OCI-LY7 (cell line): Measurements from ENCODE around the gene CENPH. TPM values are rescaled to one million over a fixed set of nuclear protein-coding genes. Genes with fewer than 3 reads are reported as not detected.
"Not testable (repeated sequence)": the region's sequence is repeated elsewhere in the genome, so short reads cannot be mapped to it uniquely, and the experiment has no call there.

Source experiments
- Bru-seq: library from RNA; stranded (reverse); fragments of 400-500 nt; gene quantifications from one replicate; lab custom pipeline; 2021; lab: Mats Ljungman, UMichigan
- BruChase-seq, 2 experiments: library from RNA; stranded (reverse); fragments of 400-500 nt; gene quantifications; one replicate each; lab custom pipeline; 2021; lab: Mats Ljungman, UMichigan
- BruUV-seq: library from RNA; stranded (reverse); fragments of 400-500 nt; replicated peaks from 2 replicates; lab custom pipeline; 2021; lab: Mats Ljungman, UMichigan
- CTCF ChIA-PET: fragments of 300-600 bp; sonication (Branson Sonifier 250); formaldehyde crosslinking; loops from one replicate; lab custom pipeline; 2022; ENCODE audit warnings: antibody characterized with exemption; ENCODE audit not compliant: unreplicated experiment; lab: Charles Lee
- POLR2A ChIA-PET: fragments of 300-600 bp; sonication (Branson Sonifier 250); formaldehyde crosslinking; loops from one replicate; lab custom pipeline; 2022; ENCODE audit warnings: antibody characterized with exemption; lab: Charles Lee
- DNase-seq: peaks from one replicate; pipeline ENCODE4 v3.0.0-alpha.2; 2015; ENCODE audit warnings: low spot score
- H2AFZ ChIP-seq: fragments of 200-600 bp; sonication (generic), shearing (Covaris generic); 2 replicates; pipeline ENCODE4 v1.6.1; 2014; ENCODE audit warnings: mild to moderate bottlenecking, antibody characterized with exemption, low read length, moderate library complexity
- H3K27ac ChIP-seq: fragments of 200-600 bp; sonication (generic); 2 replicates; pipeline ENCODE4 v1.5.1; 2014; ENCODE audit warnings: mixed run types, low read depth, mild to moderate bottlenecking, moderate library complexity, low read length, inconsistent platforms; ENCODE audit not compliant: poor library complexity, severe bottlenecking
- H3K36me3 ChIP-seq: fragments of 200-600 bp; sonication (generic); 2 replicates; pipeline ENCODE4 v1.6.1; 2014; ENCODE audit warnings: mild to moderate bottlenecking, antibody characterized with exemption, low read length, moderate library complexity, mixed read lengths; ENCODE audit not compliant: insufficient read depth
- H3K4me1 ChIP-seq: fragments of 200-600 bp; sonication (generic); 2 replicates; pipeline ENCODE4 v1.5.1; 2014; ENCODE audit warnings: mild to moderate bottlenecking, low read length; ENCODE audit not compliant: insufficient read depth, poor library complexity, severe bottlenecking
- H3K4me2 ChIP-seq: fragments of 200-600 bp; sonication (generic); 2 replicates; pipeline ENCODE4 v1.6.1; 2014; ENCODE audit warnings: mild to moderate bottlenecking, low read length
- H3K4me3 ChIP-seq: fragments of 200-600 bp; sonication (generic); 2 replicates; pipeline ENCODE4 v1.5.1; 2014; ENCODE audit warnings: mild to moderate bottlenecking, low read depth, low read length; ENCODE audit not compliant: poor library complexity, severe bottlenecking
- H3K79me2 ChIP-seq: fragments of 200-600 bp; sonication (generic); 2 replicates; pipeline ENCODE4 v1.6.1; 2016; ENCODE audit warnings: low read depth, mild to moderate bottlenecking, low read length, moderate library complexity, mixed read lengths; ENCODE audit not compliant: insufficient read depth
- H3K9me2 ChIP-seq: fragments of 200-600 bp; sonication (generic); 2 replicates; pipeline ENCODE4 v1.6.1; 2016; ENCODE audit warnings: mild to moderate bottlenecking, low read length, mixed read lengths; ENCODE audit not compliant: insufficient read depth
- H3K9me3 ChIP-seq: fragments of 200-600 bp; sonication (generic); 2 replicates; pipeline ENCODE4 v1.6.1; 2014; ENCODE audit warnings: mild to moderate bottlenecking, mixed run types, low read length, mixed read lengths
- H4K20me1 ChIP-seq: fragments of 200-600 bp; sonication (generic); 2 replicates; pipeline ENCODE4 v1.6.1; 2014; ENCODE audit warnings: mild to moderate bottlenecking, antibody characterized with exemption, low read length, moderate library complexity, mixed read lengths; ENCODE audit not compliant: insufficient read depth
- EZH2phosphoT487 ChIP-seq: fragments of 200-600 bp; sonication (generic); IDR thresholded peaks from 2 replicates; pipeline ENCODE4 v1.6.1; 2018; ENCODE audit warnings: low read depth, borderline replicate concordance, mild to moderate bottlenecking, mixed run types, antibody characterized with exemption, low read length, moderate library complexity, mixed read lengths
- intact Hi-C: fragments of 100-400 bp; cut with micrococcal nuclease; formaldehyde crosslinking; loops from one replicate; pipeline ENCODE4 v1.10.0; 2022; ENCODE audit not compliant: unreplicated experiment
- long read RNA-seq: library from polyadenylated mRNA; stranded (forward); transcript quantifications from one replicate; pipeline ENCODE4 v2.0.0, GENCODE V29; 2022
- total RNA-seq, 2 experiments: library from RNA; depleted of rRNA in 1 of 2; stranded (reverse); fragments of >200 nt in 1 of 2; shearing (Covaris generic) in 1 of 2; gene quantifications; 2 replicates each; pipeline ENCODE4 v1.2.3, GENCODE V29; 2014 to 2022
- TF ChIP-seq, protein P1 (sequence below): fragments of 200-600 bp; sonication (generic); conservative IDR thresholded peaks from 2 replicates; pipeline ENCODE4 v1.5.1; 2014; ENCODE audit warnings: mild to moderate bottlenecking, antibody characterized with exemption, low read length, moderate library complexity, mixed read lengths

The CENPH gene, protein sequence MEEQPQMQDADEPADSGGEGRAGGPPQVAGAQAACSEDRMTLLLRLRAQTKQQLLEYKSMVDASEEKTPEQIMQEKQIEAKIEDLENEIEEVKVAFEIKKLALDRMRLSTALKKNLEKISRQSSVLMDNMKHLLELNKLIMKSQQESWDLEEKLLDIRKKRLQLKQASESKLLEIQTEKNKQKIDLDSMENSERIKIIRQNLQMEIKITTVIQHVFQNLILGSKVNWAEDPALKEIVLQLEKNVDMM
- total RNA-seq (2014; rRNA removed; shearing (Covaris generic)): 85.7 and 86.1 TPM in 2 replicates
- 105 and 126 TPM in 2 replicates for total RNA-seq (2022)
- Bru-seq, nascent RNA: percentile 86 among the genes with signal in this experiment
- BruChase-seq, experiment 1, labeled RNA remaining after a 6-hour chase: percentile 91 among the genes with signal in this experiment
- percentile 82 among the genes with signal in this experiment for BruChase-seq, experiment 2, labeled RNA remaining after a 2-hour chase
- long read RNA-seq, transcript CENPH-201 (9 exons, 1,389 nt): major isoform, 215 of 237 reads
- long read RNA-seq, partial matches to known transcripts: 5 of 237 reads
- long read RNA-seq, other reads (novel, unspliced or antisense): 10 of 237 reads

DNA sequence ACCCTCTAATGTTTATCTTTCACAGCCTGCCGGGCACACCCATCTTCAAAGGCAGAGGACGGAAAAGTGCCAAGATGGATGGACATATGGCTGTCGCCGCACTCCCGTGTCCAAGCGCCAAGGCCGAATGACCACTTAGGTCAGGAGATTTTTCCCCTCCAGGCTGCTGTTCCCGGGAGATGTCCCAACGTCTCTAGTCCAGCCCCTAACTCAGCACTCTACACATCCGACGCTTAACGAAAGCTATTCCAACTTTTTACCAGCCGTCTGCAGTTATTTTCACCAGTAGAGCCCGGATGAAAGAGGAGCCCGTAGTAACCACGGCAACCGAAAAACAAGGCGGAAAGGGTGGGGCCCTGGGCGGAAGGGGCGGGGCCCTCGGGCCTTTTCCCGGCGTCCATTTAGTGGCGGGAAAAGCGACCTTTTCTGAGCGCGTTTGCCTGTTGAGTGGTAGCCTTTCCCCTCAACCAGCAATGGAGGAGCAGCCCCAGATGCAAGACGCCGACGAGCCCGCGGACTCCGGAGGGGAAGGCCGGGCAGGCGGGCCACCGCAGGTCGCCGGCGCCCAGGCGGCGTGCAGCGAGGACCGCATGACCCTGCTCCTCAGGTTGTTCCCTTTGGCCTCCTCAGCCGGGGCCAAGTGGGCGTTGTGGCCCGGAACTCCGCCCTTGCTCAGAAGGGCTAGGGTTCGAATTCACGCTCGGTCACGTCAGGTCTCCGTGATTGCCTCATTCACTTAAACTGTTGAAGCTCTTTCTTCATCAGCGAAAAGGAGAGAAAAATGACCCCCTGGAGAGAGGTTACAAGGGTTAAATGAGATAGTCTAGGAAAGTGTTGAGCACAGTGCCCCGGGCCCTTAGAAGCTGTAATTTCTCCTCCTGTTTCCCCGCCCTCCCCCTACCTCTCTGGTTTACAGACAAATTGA lies at the start of gene CENPH:
Gene CENPH, plus strand, starts transcription at position 422 of the 925 bp plus-strand sequence. Its CDS starts 52 bp downstream, at position 474.
- Histone ChIP-seq H3K4me1 (peaks cover 15% of the 10 kb centered on the region), H3K27ac (peak within 1 kb of the TSS; percentile 78), H3K9me2 (no peaks in the 10 kb centered on the region), H3K4me3 (peak within 1 kb of the TSS; percentile 88), H3K4me2 (peak within 1 kb of the TSS; percentile 98), H2AFZ (peak within 1 kb of the TSS; percentile 83), H3K9me3 (no peaks in the 10 kb centered on the region), H4K20me1 (no peaks in the 10 kb centered on the region), H3K36me3 (peaks cover 29% of the 10 kb centered on the region), H3K79me2 (peaks cover 15% of the 10 kb centered on the region)
- CTCF ChIA-PET: interaction anchor here (0.6 kb wide), 1 partner anchor 22 kb away, joined by 3 read pairs; no protein-coding TSS in a partner anchor
- no TSS peak for BruUV-seq
- no peak for TF ChIP-seq EZH2phosphoT487
- TF ChIP-seq, protein P1, sequence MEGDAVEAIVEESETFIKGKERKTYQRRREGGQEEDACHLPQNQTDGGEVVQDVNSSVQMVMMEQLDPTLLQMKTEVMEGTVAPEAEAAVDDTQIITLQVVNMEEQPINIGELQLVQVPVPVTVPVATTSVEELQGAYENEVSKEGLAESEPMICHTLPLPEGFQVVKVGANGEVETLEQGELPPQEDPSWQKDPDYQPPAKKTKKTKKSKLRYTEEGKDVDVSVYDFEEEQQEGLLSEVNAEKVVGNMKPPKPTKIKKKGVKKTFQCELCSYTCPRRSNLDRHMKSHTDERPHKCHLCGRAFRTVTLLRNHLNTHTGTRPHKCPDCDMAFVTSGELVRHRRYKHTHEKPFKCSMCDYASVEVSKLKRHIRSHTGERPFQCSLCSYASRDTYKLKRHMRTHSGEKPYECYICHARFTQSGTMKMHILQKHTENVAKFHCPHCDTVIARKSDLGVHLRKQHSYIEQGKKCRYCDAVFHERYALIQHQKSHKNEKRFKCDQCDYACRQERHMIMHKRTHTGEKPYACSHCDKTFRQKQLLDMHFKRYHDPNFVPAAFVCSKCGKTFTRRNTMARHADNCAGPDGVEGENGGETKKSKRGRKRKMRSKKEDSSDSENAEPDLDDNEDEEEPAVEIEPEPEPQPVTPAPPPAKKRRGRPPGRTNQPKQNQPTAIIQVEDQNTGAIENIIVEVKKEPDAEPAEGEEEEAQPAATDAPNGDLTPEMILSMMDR: no peak
- POLR2A ChIA-PET: interaction anchor here (0.6 to 3.4 kb wide), 18 partner anchors 11 to 1972 kb away, joined by 3 to 35 read pairs (median 3); partner anchors contain the start of genes CCNB1 and RAD17
- DNase-seq: peak; percentile 92
- intact Hi-C loops: loop anchor here (1.0 kb wide), 1 partner anchor 22 kb away; the partner anchor contains the start of gene CCNB1

DNA sequence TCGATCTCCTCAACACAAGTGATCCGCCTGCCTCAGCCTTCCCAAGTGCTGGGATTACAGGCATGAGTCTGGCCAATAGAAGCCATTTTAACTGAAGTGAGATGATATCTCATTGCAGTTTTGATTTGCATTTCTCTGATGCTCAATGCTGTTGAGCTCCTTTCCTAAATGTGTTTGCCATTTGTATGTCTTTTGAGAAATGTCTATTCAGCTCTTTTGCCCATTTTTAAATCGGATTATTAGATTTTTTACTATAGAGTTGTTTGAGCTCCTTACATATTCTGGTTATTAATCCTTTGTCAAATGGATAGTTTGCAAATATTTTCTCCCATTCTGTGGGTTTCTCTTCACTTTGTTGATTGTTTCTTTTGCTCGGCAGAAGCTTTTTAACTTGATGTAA lies 49.1 kb upstream of the CENPH start:
- DNase-seq, H3K9me2 ChIP-seq, H3K27ac ChIP-seq, H3K4me3 ChIP-seq, H3K36me3 ChIP-seq, BruUV-seq, CTCF ChIA-PET, H3K79me2 ChIP-seq, H4K20me1 ChIP-seq, H2AFZ ChIP-seq, H3K4me2 ChIP-seq, intact Hi-C loops, H3K9me3 ChIP-seq: not testable (repeated sequence)
- peaks cover 10% of the 10 kb centered on the region for H3K4me1 ChIP-seq
- POLR2A ChIA-PET: interaction anchor here (0.7 to 0.8 kb wide), 2 partner anchors 11 to 24 kb away, joined by 3 read pairs; no protein-coding TSS in a partner anchor
